Astrocyte (in vitro differentiated cells and primary cell): ENCODE measurements around the gene TSPAN17. TPM values are rescaled to one million over a fixed set of nuclear protein-coding genes. Genes with fewer than 3 reads are reported as not detected.

ENCODE experiments used
- DNase-seq: peaks from one replicate; pipeline ENCODE4 v3.0.0-alpha.2; 2010; ENCODE audit warnings: low read depth
- FAIRE-seq: peaks from 2 replicates; lab custom pipeline; 2011; peaks lifted over from hg19 to GRCh38; lab: Jason Lieb, UNC
- H2AFZ ChIP-seq: 2 replicates; pipeline ENCODE4 v1.6.0; 2012; ENCODE audit warnings: low read depth, low read length, inconsistent platforms
- H3K27ac ChIP-seq: 2 replicates; pipeline ENCODE4 v1.5.1; 2011; ENCODE audit warnings: low read depth, low read length, inconsistent platforms
- H3K27me3 ChIP-seq: 2 replicates; pipeline ENCODE4 v1.6.0; 2011; ENCODE audit warnings: low read length, inconsistent platforms; ENCODE audit not compliant: insufficient read depth
- H3K36me3 ChIP-seq: 2 replicates; pipeline ENCODE4 v1.5.1; 2011; ENCODE audit warnings: low read length, inconsistent platforms; ENCODE audit not compliant: insufficient read depth
- H3K4me1 ChIP-seq: 2 replicates; pipeline ENCODE4 v1.5.1; 2011; ENCODE audit warnings: low read length, inconsistent platforms; ENCODE audit not compliant: insufficient read depth
- H3K4me2 ChIP-seq: 2 replicates; pipeline ENCODE4 v1.6.0; 2012; ENCODE audit warnings: low read length, inconsistent platforms
- H3K4me3 ChIP-seq: 2 replicates; pipeline ENCODE4 v1.5.1; 2011; ENCODE audit warnings: low read depth, mild to moderate bottlenecking, low read length, inconsistent platforms; ENCODE audit not compliant: insufficient read depth
- H3K79me2 ChIP-seq: 2 replicates; pipeline ENCODE4 v1.6.0; 2012; ENCODE audit warnings: mild to moderate bottlenecking, low read length, inconsistent platforms; ENCODE audit not compliant: insufficient read depth
- H3K9ac ChIP-seq: 2 replicates; pipeline ENCODE4 v1.6.0; 2012; ENCODE audit warnings: mild to moderate bottlenecking, low read length, inconsistent platforms
- H3K9me3 ChIP-seq: 2 replicates; pipeline ENCODE4 v1.5.1; 2012; ENCODE audit warnings: low read depth, mild to moderate bottlenecking, low read length, inconsistent platforms; ENCODE audit not compliant: insufficient read depth
- H4K20me1 ChIP-seq: 2 replicates; pipeline ENCODE4 v1.6.0; 2012; ENCODE audit warnings: low read length, inconsistent platforms; ENCODE audit not compliant: insufficient read depth
- H3K27ac Mint-ChIP-seq: one replicate; pipeline ENCODE4 v1.8.0; 2021; ENCODE audit warnings: mild to moderate bottlenecking, mixed read lengths; ENCODE audit not compliant: unreplicated experiment
- H3K27me3 Mint-ChIP-seq: one replicate; pipeline ENCODE4 v1.8.0; 2021; ENCODE audit warnings: low read depth, mixed read lengths; ENCODE audit not compliant: unreplicated experiment
- H3K36me3 Mint-ChIP-seq: one replicate; pipeline ENCODE4 v1.8.0; 2021; ENCODE audit warnings: low read depth, mixed read lengths; ENCODE audit not compliant: unreplicated experiment
- H3K4me1 Mint-ChIP-seq: one replicate; pipeline ENCODE4 v1.8.0; 2021; ENCODE audit warnings: low read depth, mixed read lengths; ENCODE audit not compliant: unreplicated experiment
- H3K4me3 Mint-ChIP-seq: one replicate; pipeline ENCODE4 v1.8.0; 2021; ENCODE audit warnings: mild to moderate bottlenecking, moderate library complexity, mixed read lengths; ENCODE audit not compliant: unreplicated experiment
- H3K9me3 Mint-ChIP-seq: one replicate; pipeline ENCODE4 v1.8.0; 2021; ENCODE audit warnings: mild to moderate bottlenecking, mixed read lengths; ENCODE audit not compliant: unreplicated experiment
- EZH2 ChIP-seq: IDR thresholded peaks from 2 replicates; pipeline ENCODE4 v1.6.1; 2012; ENCODE audit warnings: mild to moderate bottlenecking, low read length, inconsistent platforms; ENCODE audit not compliant: insufficient read depth
- total RNA-seq: library from RNA; stranded (reverse); gene quantifications from 2 replicates; pipeline ENCODE4 v1.2.1, GENCODE V29; 2021
- TF ChIP-seq, protein P1 (sequence below): IDR thresholded peaks from 2 replicates; pipeline ENCODE4 v1.5.1; 2011; ENCODE audit warnings: low read depth, mild to moderate bottlenecking, inconsistent platforms, low read length, moderate library complexity; ENCODE audit not compliant: insufficient read depth

TSPAN17 gene
- total RNA-seq, 1 donor from 2014 or later, result 56.5 TPM

DNA sequence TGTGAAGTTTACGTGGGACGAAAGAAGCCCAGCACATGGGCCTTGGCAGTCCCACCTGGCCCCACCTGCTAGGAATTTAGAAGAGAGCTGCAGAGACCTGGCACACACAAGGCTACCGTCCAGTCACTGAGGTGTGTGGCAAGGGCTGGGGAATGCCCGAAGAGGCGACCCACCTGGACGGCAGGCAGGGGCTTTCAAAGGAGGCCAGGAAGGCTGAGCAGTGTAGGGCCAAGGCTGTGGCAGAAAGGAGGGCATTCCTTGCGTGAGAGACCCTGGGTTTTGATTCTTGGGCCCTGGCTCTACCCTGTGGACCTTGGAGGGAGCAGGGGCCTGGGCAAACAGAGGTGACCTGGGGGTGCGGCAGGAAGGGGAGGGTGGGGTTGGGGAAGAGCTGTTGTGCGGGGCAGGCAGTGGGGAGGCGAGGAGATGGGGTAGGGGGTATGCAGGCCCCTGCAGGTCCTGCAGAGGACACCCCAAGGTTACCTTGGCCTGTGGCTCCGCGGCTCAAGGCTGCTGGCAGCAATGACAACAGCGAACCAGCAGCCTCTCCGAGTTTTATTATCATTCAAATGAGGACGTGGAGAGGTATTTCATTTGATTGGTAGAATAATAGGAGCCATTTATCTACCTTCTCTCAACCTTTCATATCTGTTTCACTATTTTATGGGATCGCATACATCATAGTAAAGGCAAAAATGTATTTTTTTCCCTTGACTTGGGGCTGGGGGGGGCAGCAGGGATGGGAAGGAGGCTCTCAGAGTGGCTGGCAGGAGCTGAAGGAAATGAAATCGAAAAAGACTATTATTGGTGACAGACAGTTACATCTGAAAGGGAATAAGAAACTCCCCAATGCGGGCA is 24.8 kb downstream of the TSPAN17 start:
- Mint-ChIP-seq H3K9me3 (peaks cover 2% of the 10 kb centered on the region), H3K4me3 (no peak overlapping the region), H3K4me1 (no peaks in the 10 kb centered on the region), H3K27me3 (peaks cover 56% of the 10 kb centered on the region), H3K27ac (no peak overlapping the region), H3K36me3 (no peaks in the 10 kb centered on the region)
- H3K4me3 ChIP-seq, result no peak overlapping the region
- DNase-seq, result no peak
- H3K27ac ChIP-seq, result no peak overlapping the region
- H3K4me2 ChIP-seq, result no peak overlapping the region
- FAIRE-seq, result no peak
- no peak overlapping the region for H3K9ac ChIP-seq
- H2AFZ ChIP-seq, result no peak overlapping the region
- H3K36me3 ChIP-seq, result no peaks in the 10 kb centered on the region
- H3K79me2 ChIP-seq, result no peaks in the 10 kb centered on the region
- H3K4me1 ChIP-seq, result peaks cover 2% of the 10 kb centered on the region
- H3K27me3 ChIP-seq, result peaks cover 25% of the 10 kb centered on the region
- TF ChIP-seq, protein P1, sequence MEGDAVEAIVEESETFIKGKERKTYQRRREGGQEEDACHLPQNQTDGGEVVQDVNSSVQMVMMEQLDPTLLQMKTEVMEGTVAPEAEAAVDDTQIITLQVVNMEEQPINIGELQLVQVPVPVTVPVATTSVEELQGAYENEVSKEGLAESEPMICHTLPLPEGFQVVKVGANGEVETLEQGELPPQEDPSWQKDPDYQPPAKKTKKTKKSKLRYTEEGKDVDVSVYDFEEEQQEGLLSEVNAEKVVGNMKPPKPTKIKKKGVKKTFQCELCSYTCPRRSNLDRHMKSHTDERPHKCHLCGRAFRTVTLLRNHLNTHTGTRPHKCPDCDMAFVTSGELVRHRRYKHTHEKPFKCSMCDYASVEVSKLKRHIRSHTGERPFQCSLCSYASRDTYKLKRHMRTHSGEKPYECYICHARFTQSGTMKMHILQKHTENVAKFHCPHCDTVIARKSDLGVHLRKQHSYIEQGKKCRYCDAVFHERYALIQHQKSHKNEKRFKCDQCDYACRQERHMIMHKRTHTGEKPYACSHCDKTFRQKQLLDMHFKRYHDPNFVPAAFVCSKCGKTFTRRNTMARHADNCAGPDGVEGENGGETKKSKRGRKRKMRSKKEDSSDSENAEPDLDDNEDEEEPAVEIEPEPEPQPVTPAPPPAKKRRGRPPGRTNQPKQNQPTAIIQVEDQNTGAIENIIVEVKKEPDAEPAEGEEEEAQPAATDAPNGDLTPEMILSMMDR, result no peak
- no peak for TF ChIP-seq EZH2
- H3K9me3 ChIP-seq, result no peaks in the 10 kb centered on the region
- H4K20me1 ChIP-seq, result no peaks in the 10 kb centered on the region

DNA sequence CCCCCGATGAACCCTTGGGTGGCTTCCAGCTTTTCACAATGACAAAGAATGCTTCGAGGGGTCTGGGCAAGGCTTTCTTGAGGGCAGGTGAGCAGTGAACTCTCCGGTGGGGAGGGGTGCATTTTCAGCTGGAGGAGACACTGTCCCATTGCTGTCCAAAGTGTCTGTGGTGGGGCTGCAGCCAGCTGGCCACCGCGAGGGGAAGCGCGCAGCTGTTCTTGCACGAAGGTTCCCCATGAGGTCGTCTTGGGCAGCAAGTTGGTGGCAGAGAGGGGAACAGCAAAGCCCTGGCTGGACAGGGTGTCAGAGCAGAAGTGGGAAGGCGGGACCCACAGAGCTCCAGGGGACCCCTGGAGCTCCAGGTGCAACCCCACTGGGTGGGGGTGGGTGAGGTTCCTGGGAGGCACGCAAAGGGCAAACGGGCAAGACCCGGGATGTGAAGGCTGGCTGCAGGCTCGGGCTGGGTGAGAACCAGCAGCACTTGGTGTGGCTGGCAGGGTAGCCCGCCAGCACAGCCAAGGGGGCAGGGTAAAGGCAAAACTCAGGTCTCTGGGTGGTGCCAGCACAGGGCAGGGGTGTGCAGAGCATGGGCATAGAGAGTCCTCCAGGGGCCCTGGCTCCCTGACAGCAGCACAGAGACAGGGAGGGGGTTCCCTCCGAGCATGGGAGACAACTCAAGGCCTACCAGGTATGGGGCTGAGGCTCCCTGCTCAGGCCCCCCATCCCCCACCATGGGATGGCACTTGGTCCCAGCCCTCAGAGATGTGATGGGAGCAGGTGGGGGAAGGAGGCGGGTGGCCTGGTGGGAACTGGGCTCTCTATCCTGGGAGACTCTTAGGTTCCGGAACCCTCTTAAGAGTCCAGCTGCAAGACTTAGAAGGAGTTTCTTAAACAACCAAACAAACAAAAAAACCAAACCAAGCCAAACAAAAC is 26.6 kb downstream of the TSPAN17 start:
- Histone ChIP-seq H3K4me2 (no peak overlapping the region), H3K9me3 (no peaks in the 10 kb centered on the region), H3K4me1 (peaks cover 2% of the 10 kb centered on the region), H3K36me3 (no peaks in the 10 kb centered on the region), H2AFZ (no peak overlapping the region), H3K27ac (no peak overlapping the region), H3K9ac (no peak overlapping the region), H3K4me3 (no peak overlapping the region), H3K79me2 (no peaks in the 10 kb centered on the region), H4K20me1 (no peaks in the 10 kb centered on the region), H3K27me3 (peaks cover 24% of the 10 kb centered on the region)
- H3K4me3 Mint-ChIP-seq, result no peak overlapping the region
- H3K36me3 Mint-ChIP-seq, result peaks cover 1% of the 10 kb centered on the region
- no peak for FAIRE-seq
- TF ChIP-seq, protein P1, result no peak
- TF ChIP-seq EZH2, result no peak
- no peak for DNase-seq
- no peak overlapping the region for H3K27ac Mint-ChIP-seq
- no peaks in the 10 kb centered on the region for H3K4me1 Mint-ChIP-seq
- H3K9me3 Mint-ChIP-seq, result peaks cover 4% of the 10 kb centered on the region
- H3K27me3 Mint-ChIP-seq, result peaks cover 52% of the 10 kb centered on the region
